GM18867 (cell line): ENCODE measurements around the gene MAEA.

ENCODE experiments used
- ATAC-seq: cut with Tn5 transposase; IDR thresholded peaks from one replicate; pipeline ENCODE4 v1.9.1; 2021; ENCODE audit warnings: mild to moderate bottlenecking, moderate library complexity; ENCODE audit not compliant: unreplicated experiment

The MAEA gene

GRCh38 chr4:1376841-1377605 lies 87.3 kb downstream of the MAEA start:
- ATAC-seq = no peak

GRCh38 chr4:1377606-1378261 lies 88.0 kb downstream of the MAEA start:
- no peak for ATAC-seq

- ATAC-seq = no peak
These were observed 89.0 kb downstream of the MAEA start for GRCh38 chr4:1378559-1379231.

- ATAC-seq = no peak
These were observed 89.7 kb downstream of the MAEA start for GRCh38 chr4:1379351-1379781.

- ATAC-seq = no peak
These were observed 90.2 kb downstream of the MAEA start for GRCh38 chr4:1379801-1380331.

GRCh38 chr4:1380368-1381151 lies 90.9 kb downstream of the MAEA start:
- no peak for ATAC-seq

- no peak for ATAC-seq
These were observed 91.5 kb downstream of the MAEA start for GRCh38 chr4:1381181-1381621.

GRCh38 chr4:1381944-1382541 lies 92.4 kb downstream of the MAEA start:
- no peak for ATAC-seq

GRCh38 chr4:1382776-1383727 lies 93.4 kb downstream of the MAEA start:
- no peak for ATAC-seq

GRCh38 chr4:1383728-1384591 lies 94.3 kb downstream of the MAEA start:
- no peak for ATAC-seq

- ATAC-seq = no peak
These were observed 95.1 kb downstream of the MAEA start for GRCh38 chr4:1384675-1385372.

GRCh38 chr4:1385373-1386340 lies 96.0 kb downstream of the MAEA start:
- ATAC-seq = no peak
